Fibroblast of villous mesenchyme (primary cell): ENCODE measurements around the gene TMLHE. TPM values are rescaled to one million over a fixed set of nuclear protein-coding genes. Genes with fewer than 3 reads are reported as not detected.
"Not testable (repeated sequence)": the region's sequence is repeated elsewhere in the genome, so short reads cannot be mapped to it uniquely, and the experiment has no call there.

Experiments
- DNase-seq: peaks from one replicate; pipeline ENCODE4 v3.0.0-alpha.2; 2010; ENCODE audit warnings: low read depth
- H3K4me3 ChIP-seq: 2 replicates; pipeline ENCODE4 v1.5.1; 2011; ENCODE audit warnings: low read depth, mild to moderate bottlenecking, low read length
- CTCF ChIP-seq: IDR thresholded peaks from 2 replicates; pipeline ENCODE4 v1.5.1; 2012; ENCODE audit warnings: low read depth, mild to moderate bottlenecking, low read length; ENCODE audit not compliant: insufficient read depth
- total RNA-seq: library from RNA; depleted of rRNA; stranded (reverse); fragments of >200 nt; gene quantifications from 2 replicates; pipeline ENCODE4 v1.2.3, GENCODE V29; 2012

Gene TMLHE
- total RNA-seq = 17.7 and 20.3 TPM in 2 replicates

DNA sequence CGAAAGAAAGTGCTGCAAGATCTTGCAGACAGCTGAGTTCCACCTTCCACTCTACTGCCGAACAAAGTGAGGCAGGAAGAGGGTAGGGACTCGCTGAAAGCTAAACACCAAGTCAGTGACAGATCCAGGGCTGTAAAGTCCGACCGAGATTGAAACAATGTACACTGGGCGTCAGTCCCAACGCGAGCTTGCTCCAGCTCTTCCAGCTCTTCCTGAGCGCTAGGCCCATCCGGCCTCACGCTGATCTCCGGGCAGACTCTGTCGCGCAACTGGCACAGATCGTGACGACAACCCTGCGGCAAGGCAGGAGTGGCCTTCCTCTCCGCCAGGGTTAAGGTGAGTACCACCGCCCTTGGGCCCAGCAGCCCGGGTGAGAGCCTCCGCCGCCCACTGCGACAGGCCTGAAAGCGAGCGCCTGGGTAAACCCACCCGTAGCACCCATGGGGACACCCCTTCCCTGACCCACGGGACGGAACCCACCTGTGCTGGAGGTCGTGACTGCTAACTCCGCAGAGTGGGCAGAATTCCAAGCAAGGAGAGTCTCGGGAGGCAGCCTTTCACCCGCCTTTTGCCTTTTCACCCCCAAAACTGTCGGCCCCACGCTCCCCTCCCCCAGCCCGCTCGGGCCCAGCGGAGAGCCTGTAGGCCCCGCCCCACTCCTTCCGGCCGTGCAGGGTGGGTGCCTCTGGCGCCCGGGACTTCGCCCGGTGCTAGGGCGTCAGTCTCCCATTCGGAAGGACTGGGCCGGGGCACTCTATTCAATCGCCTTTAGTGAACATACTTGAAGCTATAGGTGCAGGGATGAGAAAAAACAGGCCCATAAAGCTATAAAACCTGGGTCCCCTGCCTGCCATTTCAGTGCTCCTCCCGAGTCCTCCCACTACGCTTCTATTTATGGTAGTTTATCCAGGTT, at the start of gene TMLHE, which contains the start of gene SPRY3:
Gene TMLHE, minus strand, starts transcription at position 641 of the 913 bp plus-strand sequence. CDS start 67,676 bp downstream, outside the sequence.
Gene SPRY3, plus strand, starts transcription at position 275 of the 913 bp plus-strand sequence.
- no peak for TF ChIP-seq CTCF
- DNase-seq = peak; percentile 55
- peak within 1 kb of the TSS; percentile 79 for H3K4me3 ChIP-seq

DNA sequence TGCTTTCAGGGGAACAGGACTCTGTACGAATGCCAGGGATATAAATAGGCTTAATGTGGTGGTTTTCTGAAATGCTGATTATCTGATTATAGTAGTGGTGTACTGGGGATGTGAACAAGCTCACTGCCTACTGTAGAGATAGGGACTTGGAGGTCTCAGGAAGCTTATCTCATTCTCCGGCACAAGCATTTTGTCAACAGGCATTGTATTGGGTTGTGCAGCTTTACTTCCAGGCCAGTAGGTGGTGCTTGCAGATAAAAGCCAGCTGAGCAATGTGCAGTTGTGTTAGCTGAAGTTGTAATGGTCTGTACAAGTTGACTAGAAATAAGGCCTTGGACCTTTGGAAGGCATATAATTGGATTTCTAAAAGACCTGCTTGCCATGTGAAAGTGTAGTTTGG, 49.5 kb upstream of the TMLHE start:
- TF ChIP-seq CTCF = peak; percentile 21

GRCh38 chrX:155645180-155645579, 32.4 kb upstream of the TMLHE start:
- TF ChIP-seq CTCF = no peak
- no peak overlapping the region for H3K4me3 ChIP-seq
- DNase-seq = no peak

More for the DNA sequence above, 49.5 kb upstream of the TMLHE start:
- H3K4me3 ChIP-seq = no peak overlapping the region
- peak; percentile 0 for DNase-seq

DNA sequence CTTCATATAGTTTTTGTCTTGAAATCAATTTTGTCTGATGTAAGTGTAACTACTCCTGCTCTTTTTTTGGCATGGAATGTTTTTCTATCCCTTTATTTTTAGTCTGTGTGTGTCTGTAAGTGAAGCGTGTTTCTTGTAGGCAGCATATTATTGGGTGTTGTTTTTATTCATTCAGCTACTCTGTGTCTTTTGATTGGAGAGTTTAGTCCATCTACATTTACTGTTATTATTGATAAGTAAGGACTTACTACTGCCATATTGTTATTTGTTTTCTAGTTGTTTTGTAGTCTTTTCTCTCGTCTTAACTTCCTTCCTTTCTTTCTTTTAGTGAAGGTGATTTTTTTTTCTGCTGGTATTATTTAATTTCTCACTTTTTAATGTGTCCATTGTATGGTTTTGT, 30.5 kb upstream of the TMLHE start:
- DNase-seq = no peak
- TF ChIP-seq CTCF = no peak
- H3K4me3 ChIP-seq = no peak overlapping the region

- H3K4me3 ChIP-seq = peak overlapping the region; percentile 46
- DNase-seq = not testable (repeated sequence)
These were observed 28.6 kb upstream of the TMLHE start for GRCh38 chrX:155641371-155641770.

DNA sequence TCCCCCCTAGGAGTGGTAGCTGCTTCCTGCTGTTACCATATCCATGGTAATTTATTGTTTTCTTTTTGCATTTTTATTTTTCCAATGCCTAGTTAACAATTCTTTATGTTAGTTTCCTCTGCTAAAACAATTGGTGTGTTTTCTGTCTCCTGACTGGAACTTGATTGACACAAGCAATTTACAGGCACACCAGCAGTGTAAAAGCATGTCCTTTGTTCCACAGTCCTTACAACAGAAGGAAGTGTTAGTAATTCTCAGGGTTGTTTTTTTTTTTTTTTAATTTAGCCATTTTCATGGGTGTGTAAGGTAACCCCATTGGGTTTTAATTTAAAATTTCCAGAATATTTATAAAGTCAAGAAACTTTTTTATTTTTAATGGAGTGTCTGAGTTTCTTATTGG, 25.0 kb upstream of the TMLHE start:
- no peak for DNase-seq
- no peak for TF ChIP-seq CTCF
- no peak overlapping the region for H3K4me3 ChIP-seq

- not testable (repeated sequence) for DNase-seq, H3K4me3 ChIP-seq
These were observed 22.3 kb upstream of the TMLHE start for GRCh38 chrX:155635019-155635418.

DNA sequence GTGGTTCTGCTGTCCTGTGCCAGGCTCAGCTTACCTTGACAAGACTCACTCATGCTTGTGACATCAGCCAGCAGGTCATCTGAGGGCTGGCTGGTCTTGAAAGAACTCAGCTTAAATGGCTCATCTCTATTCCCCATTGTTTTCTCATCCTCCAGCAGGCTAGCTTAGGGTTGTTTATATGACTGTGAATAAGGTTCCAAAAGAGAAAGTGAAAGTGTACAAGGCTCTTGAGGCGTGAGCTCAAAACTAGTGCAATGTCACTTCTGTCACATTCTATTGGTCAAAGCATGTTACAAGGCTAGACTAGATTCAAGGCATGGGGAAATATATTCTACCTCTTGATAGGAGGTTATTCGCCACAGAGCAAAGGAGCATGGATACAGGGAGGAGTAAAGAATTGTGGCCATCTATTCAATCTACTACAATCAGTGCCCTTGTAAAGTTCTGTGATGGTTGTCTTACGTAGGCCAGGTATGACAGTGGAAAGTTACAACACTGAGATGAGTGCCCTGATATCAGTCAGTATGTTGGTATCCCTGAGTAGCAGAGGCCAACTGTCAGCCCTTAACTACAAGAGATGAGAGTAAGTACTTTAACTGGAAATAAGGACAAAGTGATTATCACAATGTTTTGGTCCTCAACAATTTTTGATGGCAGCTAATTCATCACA, 19.8 kb upstream of the TMLHE start:
- peak; percentile 34 for DNase-seq
- TF ChIP-seq CTCF = no peak
- H3K4me3 ChIP-seq = no peak overlapping the region

DNA sequence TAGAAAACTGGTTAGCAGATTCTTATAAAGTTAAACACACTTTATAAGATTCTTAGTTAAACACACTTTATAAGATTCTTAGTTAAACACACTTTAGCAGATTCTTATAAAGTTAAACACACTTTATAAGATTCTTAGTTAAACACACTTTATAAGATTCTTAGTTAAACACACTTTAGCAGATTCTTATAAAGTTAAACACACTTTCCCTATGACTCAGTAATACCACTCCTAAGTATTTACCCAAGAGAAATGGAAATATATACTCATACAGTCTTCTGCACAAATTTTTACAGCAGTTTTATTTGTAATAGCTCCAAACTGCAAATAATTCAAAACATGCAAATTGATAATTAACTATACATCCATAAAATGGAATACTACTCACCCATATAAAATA, 7.4 kb upstream of the TMLHE start:
- H3K4me3 ChIP-seq, DNase-seq: not testable (repeated sequence)
